Fibroblast of lung (primary cell): ENCODE data around the gene KCNT2. TPM values are rescaled to one million over a fixed set of nuclear protein-coding genes. Genes with fewer than 3 reads are reported as not detected.

Experiments used
- DNase-seq, 2 donors: peaks; one replicate each; pipeline versions ENCODE4 v3.0.0 to v3.0.0-alpha.2; 2010; ENCODE audit warnings: low read depth in 2 of 2
- H2AFZ ChIP-seq: 2 replicates; pipeline ENCODE4 v1.5.1; 2012; ENCODE audit warnings: low read length, control low read depth, inconsistent platforms
- H3K27ac ChIP-seq: 2 replicates; pipeline ENCODE4 v1.5.1; 2011; ENCODE audit warnings: low read length, control low read depth; ENCODE audit not compliant: insufficient read depth
- H3K27me3 ChIP-seq: 2 replicates; pipeline ENCODE4 v1.5.1; 2011; ENCODE audit warnings: mild to moderate bottlenecking, low read length; ENCODE audit not compliant: control insufficient read depth, insufficient read depth
- H3K36me3 ChIP-seq: 2 replicates; pipeline ENCODE4 v1.5.1; 2011; ENCODE audit warnings: low read length; ENCODE audit not compliant: control insufficient read depth, insufficient read depth
- H3K4me1 ChIP-seq: 2 replicates; pipeline ENCODE4 v1.5.1; 2011; ENCODE audit warnings: low read length; ENCODE audit not compliant: control insufficient read depth, insufficient read depth; ENCODE audit errors: extremely low read depth
- H3K4me2 ChIP-seq: 2 replicates; pipeline ENCODE4 v1.5.1; 2011; ENCODE audit warnings: low read length, control low read depth; ENCODE audit not compliant: insufficient read depth; ENCODE audit errors: extremely low read depth
- H3K4me3 ChIP-seq, 4 experiments: fragments of 200-600 bp in 1 of 4; sonication (generic) in 1 of 4; replicated peaks in 1 of 4; 2 replicates each; pipeline ENCODE4 v1.5.1; 2011 to 2016; ENCODE audit warnings: low read length in 4 of 4, low read depth in 3 of 4, mild to moderate bottlenecking in 3 of 4, control low read depth in 2 of 4, inconsistent platforms in 1 of 4, mixed read lengths in 1 of 4; ENCODE audit not compliant: insufficient read depth in 1 of 4; ENCODE audit errors: control extremely low read depth in 1 of 4
- H3K79me2 ChIP-seq: 2 replicates; pipeline ENCODE4 v1.5.1; 2012; ENCODE audit warnings: mild to moderate bottlenecking, low read length, inconsistent platforms; ENCODE audit not compliant: control insufficient read depth, insufficient read depth
- H3K9ac ChIP-seq: 2 replicates; pipeline ENCODE4 v1.5.1; 2011; ENCODE audit warnings: mild to moderate bottlenecking, low read length, control low read depth; ENCODE audit not compliant: insufficient read depth
- H3K9me3 ChIP-seq: 2 replicates; pipeline ENCODE4 v1.5.1; 2012; ENCODE audit warnings: low read depth, low read length; ENCODE audit not compliant: control insufficient read depth, insufficient read depth
- H4K20me1 ChIP-seq: 2 replicates; pipeline ENCODE4 v1.5.1; 2011; ENCODE audit warnings: low read length; ENCODE audit not compliant: control insufficient read depth, insufficient read depth; ENCODE audit errors: extremely low read depth
- CTCF ChIP-seq, 2 donors: IDR thresholded peaks in 1 of 2; conservative IDR thresholded peaks in 1 of 2; 1 replicate in 1 of 2; 2 replicates in 1 of 2; pipeline ENCODE4 v1.5.1; 2011 to 2012; ENCODE audit warnings: low read length in 2 of 2, control low read depth in 1 of 2, inconsistent platforms in 1 of 2, low read depth in 1 of 2, mild to moderate bottlenecking in 1 of 2
- EZH2 ChIP-seq: IDR thresholded peaks from 2 replicates; pipeline ENCODE4 v1.5.1; 2012; ENCODE audit warnings: low read length, control low read depth, mild to moderate bottlenecking; ENCODE audit errors: missing control alignments
- polyA plus RNA-seq, 2 donors: library from polyadenylated mRNA; depleted of rRNA in 1 of 2; stranded (reverse) in 1 of 2; unstranded in 1 of 2; fragments of >200 nt; gene quantifications; 2 replicates each; pipeline ENCODE4 v1.2.1, GENCODE V29; 2011 to 2012; ENCODE audit warnings: missing spikeins in 1 of 2
- total RNA-seq: library from RNA; depleted of rRNA; stranded (reverse); fragments of >200 nt; gene quantifications from 2 replicates; pipeline ENCODE4 v1.2.1, GENCODE V29; 2014

Gene KCNT2
- total and polyA plus RNA-seq, 2 donors (not counting 1 experiment from before 2014, with no cell fraction given): 0.96 to 8.1 TPM

GRCh38 chr1:196516373-196516772 is 91.9 kb downstream of the KCNT2 start:
- Histone ChIP-seq H3K79me2 (no peaks in the 10 kb centered on the region), H3K4me2 (no peak overlapping the region), H3K4me1 (no peaks in the 10 kb centered on the region), H4K20me1 (no peaks in the 10 kb centered on the region), H3K27me3 (no peaks in the 10 kb centered on the region), H3K9ac (no peak overlapping the region), H3K36me3 (no peaks in the 10 kb centered on the region), H3K4me3 (no peak overlapping the region), H2AFZ (no peak overlapping the region), H3K9me3 (no peaks in the 10 kb centered on the region), H3K27ac (no peak overlapping the region)
- DNase-seq: peak in 1 of 2 donors; percentile 46
- TF ChIP-seq CTCF (conservative IDR thresholded peaks at IDR 0.05 in 1 of 2, IDR thresholded peaks at IDR 0.05 in 1 of 2; ENCODE audit: low read depth in 1 of 2, low read length in 2 of 2) (no peak), EZH2 (no peak)

DNA sequence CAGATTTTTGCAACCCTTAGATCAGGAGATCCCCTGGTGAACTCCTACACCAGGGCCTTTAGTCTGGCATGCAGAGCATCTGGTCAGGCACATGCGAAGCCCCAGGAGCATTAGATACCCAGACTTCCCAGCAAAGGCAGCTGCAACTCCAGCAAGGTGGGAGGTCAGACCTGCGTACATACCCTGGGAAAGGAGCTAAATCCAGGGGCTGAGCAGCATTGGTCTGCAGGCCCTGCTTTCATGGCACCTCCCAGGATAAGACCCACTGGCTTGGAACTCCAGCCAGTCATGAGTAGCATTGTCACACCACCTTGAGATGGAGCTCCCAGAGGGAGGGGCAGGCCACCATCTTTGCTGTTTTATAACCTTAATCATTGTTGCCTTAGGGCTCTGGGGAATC is 92.3 kb downstream of the KCNT2 start:
- H3K27me3 ChIP-seq: no peaks in the 10 kb centered on the region
- no peak for DNase-seq
- H3K4me1 ChIP-seq: no peaks in the 10 kb centered on the region
- H3K79me2 ChIP-seq: no peaks in the 10 kb centered on the region
- H3K9me3 ChIP-seq: no peaks in the 10 kb centered on the region
- no peak overlapping the region for H3K9ac ChIP-seq
- H4K20me1 ChIP-seq: no peaks in the 10 kb centered on the region
- TF ChIP-seq CTCF (conservative IDR thresholded peaks at IDR 0.05 in 1 of 2, IDR thresholded peaks at IDR 0.05 in 1 of 2; ENCODE audit: low read depth in 1 of 2, low read length in 2 of 2): no peak
- no peak for TF ChIP-seq EZH2
- H3K4me2 ChIP-seq: no peak overlapping the region
- no peak overlapping the region for H3K27ac ChIP-seq
- H3K36me3 ChIP-seq: no peaks in the 10 kb centered on the region
- H3K4me3 ChIP-seq: no peak overlapping the region
- H2AFZ ChIP-seq: no peak overlapping the region

- Histone ChIP-seq H3K4me3 (no peak overlapping the region), H3K79me2 (no peaks in the 10 kb centered on the region), H3K27ac (no peak overlapping the region), H3K9ac (no peak overlapping the region), H3K27me3 (no peaks in the 10 kb centered on the region), H3K36me3 (no peaks in the 10 kb centered on the region), H4K20me1 (no peaks in the 10 kb centered on the region), H3K9me3 (no peaks in the 10 kb centered on the region), H2AFZ (no peak overlapping the region), H3K4me1 (no peaks in the 10 kb centered on the region), H3K4me2 (no peak overlapping the region)
- DNase-seq: no peak
- TF ChIP-seq EZH2: no peak
- TF ChIP-seq CTCF (conservative IDR thresholded peaks at IDR 0.05 in 1 of 2, IDR thresholded peaks at IDR 0.05 in 1 of 2; ENCODE audit: low read depth in 1 of 2, low read length in 2 of 2): no peak
Observed at GRCh38 chr1:196513821-196514220, 94.4 kb downstream of the KCNT2 start.
